Measurements from ENCODE around the gene DIP2A.

- no peak for TF ChIP-seq CTCF (IDR thresholded peaks at IDR 0.05)
- TF ChIP-seq POLR2AphosphoS5 (IDR thresholded peaks at IDR 0.05; ENCODE audit: low read depth, low read length): no peak
- TF ChIP-seq REST (IDR thresholded peaks at IDR 0.05; ENCODE audit: insufficient read depth in 1 of 2, low read depth in 2 of 2, low read length in 1 of 2): no peak
- TF ChIP-seq SIN3A (IDR thresholded peaks at IDR 0.05; ENCODE audit: borderline replicate concordance, insufficient read depth, low read depth, low read length): no peak
- no peak for TF ChIP-seq TCF7L2 (IDR thresholded peaks at IDR 0.05; ENCODE audit: low read depth, low read length)
These were observed 157.4 kb downstream of the DIP2A start for GRCh38 chr21:46616050-46616449.
